A549 (cell line): ENCODE data around the gene MGLL. TPM values are rescaled to one million over a fixed set of nuclear protein-coding genes. Genes with fewer than 3 reads are reported as not detected.

Source experiments
- ATAC-seq, 2 experiments: fragments of 200-7000 bp in 1 of 2; fragments of >200 bp in 1 of 2; cut with Nextera tagmentation in 1 of 2; cut with Tn5 transposase in 1 of 2; 3 replicates each; pipeline versions ENCODE4 v1.8.0 to v1.9.1; 2018 to 2020; ENCODE audit warnings: mild to moderate bottlenecking in 1 of 2, moderate library complexity in 1 of 2
- CTCF ChIA-PET: fragments of 300-600 bp; sonication (Branson Sonifier 250); formaldehyde crosslinking; extraction: SDS; loops from one replicate; lab custom pipeline; 2021; ENCODE audit warnings: antibody characterized with exemption, inconsistent platforms; lab: Yijun Ruan, JAX
- POLR2A ChIA-PET: fragments of 350-600 bp; formaldehyde crosslinking; extraction: SDS; loops from one replicate; lab custom pipeline; 2021; ENCODE audit warnings: antibody characterized with exemption, inconsistent platforms; lab: Yijun Ruan, JAX
- DNase-seq, 2 experiments: peaks; one replicate each; pipeline versions ENCODE4 v3.0.0 to v3.0.0-alpha.2; 2011 to 2016; ENCODE audit warnings: low read depth in 1 of 2, low spot score in 1 of 2
- FAIRE-seq: peaks from 2 replicates; lab custom pipeline; 2011; peaks lifted over from hg19 to GRCh38; lab: Jason Lieb, UNC
- H3K27ac ChIP-seq, 2 experiments: fragments of >200 bp; sonication (Bioruptor Twin); formaldehyde crosslinking; 3 replicates each; pipeline ENCODE4 v1.5.1; 2016 to 2017
- H3K4me1 ChIP-seq: fragments of >200 bp; sonication (Bioruptor Twin); formaldehyde crosslinking; 3 replicates; pipeline ENCODE4 v1.6.1; 2016
- H3K4me2 ChIP-seq: fragments of >200 bp; sonication (Bioruptor Twin); formaldehyde crosslinking; 3 replicates; pipeline ENCODE4 v1.6.1; 2016
- H3K4me3 ChIP-seq: fragments of >200 bp; sonication (Bioruptor Twin); formaldehyde crosslinking; 3 replicates; pipeline ENCODE4 v1.5.1; 2016
- H3K9me3 ChIP-seq: fragments of >200 bp; sonication (Bioruptor Twin); formaldehyde crosslinking; 3 replicates; pipeline ENCODE4 v1.6.1; 2016
- BHLHE40 ChIP-seq: IDR thresholded peaks from 2 replicates; pipeline ENCODE4 v1.6.1; 2012; ENCODE audit warnings: low read depth, low read length, inconsistent platforms
- CEBPB ChIP-seq, 2 experiments: fragments of >200 bp in 1 of 2; sonication (Bioruptor Twin) in 1 of 2; formaldehyde crosslinking in 1 of 2; IDR thresholded peaks; 2 replicates each; pipeline ENCODE4 v1.6.1; 2012 to 2016
- CTCF ChIP-seq: fragments of >200 bp; sonication (Bioruptor Twin); formaldehyde crosslinking; IDR thresholded peaks from 3 replicates; pipeline ENCODE4 v1.5.1; 2016
- FOSB ChIP-seq: fragments of 250-450 bp; sonication (Bioruptor Pico); IDR thresholded peaks from 2 replicates; pipeline ENCODE4 v1.5.0; 2020; ENCODE audit warnings: mild to moderate bottlenecking, moderate library complexity
- FOSL2 ChIP-seq, 2 experiments: fragments of 450-650 bp in 1 of 2; fragments of >200 bp in 1 of 2; sonication (Bioruptor Twin) in 1 of 2; formaldehyde crosslinking; IDR thresholded peaks; 2 replicates each; pipeline versions ENCODE4 v1.5.0 to v1.6.1; 2016 to 2020; ENCODE audit warnings: mild to moderate bottlenecking in 1 of 2, moderate library complexity in 1 of 2
- HDAC2 ChIP-seq: fragments of 200-600 bp; sonication (generic); IDR thresholded peaks from 2 replicates; pipeline ENCODE4 v1.6.1; 2016
- HOXB5 ChIP-seq: fragments of 250-450 bp; sonication (Bioruptor Pico); IDR thresholded peaks from 2 replicates; pipeline ENCODE4 v1.5.0; 2020; ENCODE audit warnings: mild to moderate bottlenecking, moderate library complexity
- JUN ChIP-seq, 2 experiments: fragments of >200 bp; sonication (Bioruptor Twin); formaldehyde crosslinking; IDR thresholded peaks; 2 replicates in 1 of 2; 3 replicates in 1 of 2; pipeline ENCODE4 v1.6.1; 2016 to 2017
- JUNB ChIP-seq: fragments of >200 bp; sonication (Bioruptor Twin); formaldehyde crosslinking; IDR thresholded peaks from 2 replicates; pipeline ENCODE4 v1.6.1; 2016
- KDM5A ChIP-seq: fragments of 200-600 bp; sonication (generic); IDR thresholded peaks from 2 replicates; pipeline ENCODE4 v1.6.1; 2016; ENCODE audit warnings: antibody characterized with exemption, mild to moderate bottlenecking
- MAZ ChIP-seq: fragments of 150-350 bp; IDR thresholded peaks from 2 replicates; pipeline ENCODE4 v1.6.1; 2014; ENCODE audit warnings: antibody characterized with exemption, low read depth, low read length, borderline replicate concordance
- MYC ChIP-seq: IDR thresholded peaks from 2 replicates; pipeline ENCODE4 v1.6.1; 2012; ENCODE audit warnings: mild to moderate bottlenecking, inconsistent platforms, low read length, improper control_type of control experiment, borderline replicate concordance
- NFE2L2 ChIP-seq: fragments of 150-350 bp; conservative IDR thresholded peaks from 2 replicates; pipeline ENCODE4 v1.6.1; 2014; ENCODE audit warnings: low read length
- NPAS2 ChIP-seq: fragments of 250-450 bp; sonication (Bioruptor Pico); IDR thresholded peaks from 2 replicates; pipeline ENCODE4 v1.8.0; 2022; ENCODE audit warnings: mild to moderate bottlenecking, moderate library complexity, borderline replicate concordance
- PHF8 ChIP-seq: fragments of 200-600 bp; sonication (generic); IDR thresholded peaks from 2 replicates; pipeline ENCODE4 v1.6.1; 2016; ENCODE audit warnings: low read depth, mild to moderate bottlenecking, antibody characterized with exemption, moderate library complexity, borderline replicate concordance
- POLR2A ChIP-seq: IDR thresholded peaks from 2 replicates; pipeline ENCODE4 v1.6.1; 2012; ENCODE audit warnings: mild to moderate bottlenecking, low read length
- RARB ChIP-seq: fragments of 250-450 bp; sonication (Bioruptor Pico); IDR thresholded peaks from 2 replicates; pipeline ENCODE4 v1.8.0; 2021; ENCODE audit warnings: mild to moderate bottlenecking, moderate library complexity
- TP53 ChIP-seq: fragments of 250-450 bp; sonication (Bioruptor Pico); IDR thresholded peaks from 2 replicates; pipeline ENCODE4 v1.5.0; 2021; ENCODE audit warnings: mild to moderate bottlenecking, moderate library complexity
- ZC3H11A ChIP-seq: fragments of 450-650 bp; IDR thresholded peaks from 2 replicates; pipeline ENCODE4 v1.6.1; 2014; ENCODE audit warnings: antibody characterized with exemption, mild to moderate bottlenecking
- ZSCAN20 ChIP-seq: fragments of 250-450 bp; sonication (Bioruptor Pico); IDR thresholded peaks from 2 replicates; pipeline ENCODE4 v1.8.0; 2022; ENCODE audit warnings: mild to moderate bottlenecking, moderate library complexity
- WGBS: methylation state at CpG from one replicate; pipeline ENCODE4 v1.1.6; 2017; ENCODE audit errors: missing lambda C conversion rate; 5-methylcytosine and 5-hydroxymethylcytosine counted together
- polyA plus RNA-seq, 4 experiments: library from polyadenylated mRNA; depleted of rRNA in 3 of 4; stranded (reverse); fragments of >200 nt; fragmentation: RNase III in 1 of 4; extraction: RNeasy Plus Mini Kit Qiagen cat#74134 plus additional on column Dnase treatment in 1 of 4; gene quantifications; 2 replicates in 3 of 4; 3 replicates in 1 of 4; pipeline ENCODE4 v1.2.3, GENCODE V29; 2011 to 2017
- TF ChIP-seq, protein P1 (sequence below): IDR thresholded peaks from 2 replicates; pipeline ENCODE4 v1.6.1; 2012
- TF ChIP-seq, protein P2 (sequence below): fragments of >200 bp; sonication (Bioruptor Twin); formaldehyde crosslinking; IDR thresholded peaks from 3 replicates; pipeline ENCODE4 v1.6.1; 2016

Gene MGLL
- polyA plus RNA-seq, 2 of the 4 experiments (the other 2 are of a cell fraction): 38.5 to 41.5 TPM

GRCh38 chr3:127840671-127841070, 18.4 kb upstream of the MGLL start:
- FAIRE-seq: no peak
- DNase-seq: no peak
- Histone ChIP-seq H3K27ac (no peak overlapping the region), H3K4me1 (no peaks in the 10 kb centered on the region), H3K4me2 (no peak overlapping the region), H3K4me3 (no peak overlapping the region), H3K9me3 (no peaks in the 10 kb centered on the region)
- ChIA-PET CTCF (no interaction called here), POLR2A (no interaction called here)
- ATAC-seq: no peak
- WGBS: 71% methylated on average over 8 of the region's 8 CpGs
- TF ChIP-seq JUN (IDR thresholded peaks at IDR 0.05): no peak
- TF ChIP-seq MAZ: no peak
- no peak for TF ChIP-seq TP53 (CRISPR knock-in tag)
- TF ChIP-seq CEBPB (IDR thresholded peaks at IDR 0.05): no peak
- no peak for TF ChIP-seq ZSCAN20 (CRISPR knock-in tag)
- TF ChIP-seq, protein P1, sequence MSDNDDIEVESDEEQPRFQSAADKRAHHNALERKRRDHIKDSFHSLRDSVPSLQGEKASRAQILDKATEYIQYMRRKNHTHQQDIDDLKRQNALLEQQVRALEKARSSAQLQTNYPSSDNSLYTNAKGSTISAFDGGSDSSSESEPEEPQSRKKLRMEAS: no peak
- TF ChIP-seq POLR2A: no peak

DNA sequence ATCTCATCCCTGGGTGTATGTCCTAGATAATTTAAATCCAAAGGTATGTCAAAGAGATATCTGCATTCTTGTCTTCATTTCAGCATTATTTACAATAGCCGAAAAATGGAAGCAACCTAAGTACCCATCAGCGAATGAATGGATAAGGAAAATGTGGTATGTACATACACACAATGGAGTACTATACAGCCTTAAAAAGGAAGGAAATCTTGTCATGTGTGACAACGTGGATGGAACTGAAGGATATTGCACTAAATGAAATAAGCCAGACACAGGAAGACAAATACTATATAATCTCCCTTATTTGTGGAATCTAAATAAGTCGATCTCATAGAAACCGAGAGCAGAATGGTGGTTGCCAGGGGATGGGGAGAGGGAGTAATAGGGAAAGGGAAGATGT, 16.8 kb upstream of the MGLL start:
- TF ChIP-seq JUN (IDR thresholded peaks at IDR 0.05) (no peak), JUNB (no peak), RARB (CRISPR knock-in tag) (no peak), NFE2L2 (no peak), CTCF (no peak), NPAS2 (CRISPR knock-in tag) (no peak), FOSB (CRISPR knock-in tag) (no peak), ZSCAN20 (CRISPR knock-in tag) (no peak), CEBPB (IDR thresholded peaks at IDR 0.05) (no peak), HDAC2 (no peak), FOSL2 (IDR thresholded peaks at IDR 0.05) (no peak), FOSL2 (CRISPR knock-in tag; IDR thresholded peaks at IDR 0.05) (no peak), KDM5A (no peak), BHLHE40 (no peak), MYC (no peak), HOXB5 (CRISPR knock-in tag) (no peak), ZC3H11A (no peak), PHF8 (no peak)
- TF ChIP-seq, protein P2, sequence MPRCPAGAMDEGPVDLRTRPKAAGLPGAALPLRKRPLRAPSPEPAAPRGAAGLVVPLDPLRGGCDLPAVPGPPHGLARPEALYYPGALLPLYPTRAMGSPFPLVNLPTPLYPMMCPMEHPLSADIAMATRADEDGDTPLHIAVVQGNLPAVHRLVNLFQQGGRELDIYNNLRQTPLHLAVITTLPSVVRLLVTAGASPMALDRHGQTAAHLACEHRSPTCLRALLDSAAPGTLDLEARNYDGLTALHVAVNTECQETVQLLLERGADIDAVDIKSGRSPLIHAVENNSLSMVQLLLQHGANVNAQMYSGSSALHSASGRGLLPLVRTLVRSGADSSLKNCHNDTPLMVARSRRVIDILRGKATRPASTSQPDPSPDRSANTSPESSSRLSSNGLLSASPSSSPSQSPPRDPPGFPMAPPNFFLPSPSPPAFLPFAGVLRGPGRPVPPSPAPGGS: no peak
- TF ChIP-seq, all 56 proteins: peak for 0
- POLR2A ChIA-PET: no interaction called here
- CTCF ChIA-PET: no interaction called here
- Histone ChIP-seq H3K27ac (no peak overlapping the region), H3K4me1 (no peaks in the 10 kb centered on the region), H3K4me2 (no peak overlapping the region), H3K4me3 (no peak overlapping the region), H3K9me3 (no peaks in the 10 kb centered on the region)
- DNase-seq (no peak), FAIRE-seq (no peak), ATAC-seq (no peak)
- WGBS: 64% methylated on average over 5 of the region's 5 CpGs
